ENCODE measurements around the gene TMUB2. TPM values are rescaled to one million over a fixed set of nuclear protein-coding genes. Genes with fewer than 3 reads are reported as not detected.

Gene TMUB2
- total and polyA plus RNA-seq, 9 of the 15 experiments (the other 6 are each of a cell fraction or from before 2014, with no cell fraction given), result 4.1 to 29.8 (median 16.3) TPM

GRCh38 chr17:44221084-44221861 lies 34.5 kb downstream of the TMUB2 start:
- peak; percentile 66 for ATAC-seq
- TF ChIP-seq, protein P1, sequence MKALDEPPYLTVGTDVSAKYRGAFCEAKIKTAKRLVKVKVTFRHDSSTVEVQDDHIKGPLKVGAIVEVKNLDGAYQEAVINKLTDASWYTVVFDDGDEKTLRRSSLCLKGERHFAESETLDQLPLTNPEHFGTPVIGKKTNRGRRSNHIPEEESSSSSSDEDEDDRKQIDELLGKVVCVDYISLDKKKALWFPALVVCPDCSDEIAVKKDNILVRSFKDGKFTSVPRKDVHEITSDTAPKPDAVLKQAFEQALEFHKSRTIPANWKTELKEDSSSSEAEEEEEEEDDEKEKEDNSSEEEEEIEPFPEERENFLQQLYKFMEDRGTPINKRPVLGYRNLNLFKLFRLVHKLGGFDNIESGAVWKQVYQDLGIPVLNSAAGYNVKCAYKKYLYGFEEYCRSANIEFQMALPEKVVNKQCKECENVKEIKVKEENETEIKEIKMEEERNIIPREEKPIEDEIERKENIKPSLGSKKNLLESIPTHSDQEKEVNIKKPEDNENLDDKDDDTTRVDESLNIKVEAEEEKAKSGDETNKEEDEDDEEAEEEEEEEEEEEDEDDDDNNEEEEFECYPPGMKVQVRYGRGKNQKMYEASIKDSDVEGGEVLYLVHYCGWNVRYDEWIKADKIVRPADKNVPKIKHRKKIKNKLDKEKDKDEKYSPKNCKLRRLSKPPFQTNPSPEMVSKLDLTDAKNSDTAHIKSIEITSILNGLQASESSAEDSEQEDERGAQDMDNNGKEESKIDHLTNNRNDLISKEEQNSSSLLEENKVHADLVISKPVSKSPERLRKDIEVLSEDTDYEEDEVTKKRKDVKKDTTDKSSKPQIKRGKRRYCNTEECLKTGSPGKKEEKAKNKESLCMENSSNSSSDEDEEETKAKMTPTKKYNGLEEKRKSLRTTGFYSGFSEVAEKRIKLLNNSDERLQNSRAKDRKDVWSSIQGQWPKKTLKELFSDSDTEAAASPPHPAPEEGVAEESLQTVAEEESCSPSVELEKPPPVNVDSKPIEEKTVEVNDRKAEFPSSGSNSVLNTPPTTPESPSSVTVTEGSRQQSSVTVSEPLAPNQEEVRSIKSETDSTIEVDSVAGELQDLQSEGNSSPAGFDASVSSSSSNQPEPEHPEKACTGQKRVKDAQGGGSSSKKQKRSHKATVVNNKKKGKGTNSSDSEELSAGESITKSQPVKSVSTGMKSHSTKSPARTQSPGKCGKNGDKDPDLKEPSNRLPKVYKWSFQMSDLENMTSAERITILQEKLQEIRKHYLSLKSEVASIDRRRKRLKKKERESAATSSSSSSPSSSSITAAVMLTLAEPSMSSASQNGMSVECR (CRISPR knock-in tag; IDR thresholded peaks at IDR 0.05), result no peak
- TF ChIP-seq CUX1 (CRISPR knock-in tag; IDR thresholded peaks at IDR 0.05) (no peak), ZC3H11A (IDR thresholded peaks at IDR 0.05; ENCODE audit: low read depth, low read length) (no peak), KAT2B (IDR thresholded peaks at IDR 0.05; ENCODE audit: low read depth, low read length) (no peak), ZNF695 (CRISPR knock-in tag; IDR thresholded peaks at IDR 0.05) (no peak), ZNF41 (CRISPR knock-in tag; conservative IDR thresholded peaks at IDR 0.05) (no peak), CBFA2T3 (IDR thresholded peaks at IDR 0.05) (no peak), MBD2 (IDR thresholded peaks at IDR 0.05; ENCODE audit: borderline replicate concordance, low read depth) (peak; percentile 38; the same call in 1 of the 2 replicates), CHCHD3 (CRISPR knock-in tag; IDR thresholded peaks at IDR 0.05) (no peak), ZNF644 (tag; IDR thresholded peaks at IDR 0.05; ENCODE audit: low read depth) (no peak)
- TF ChIP-seq, protein P2, sequence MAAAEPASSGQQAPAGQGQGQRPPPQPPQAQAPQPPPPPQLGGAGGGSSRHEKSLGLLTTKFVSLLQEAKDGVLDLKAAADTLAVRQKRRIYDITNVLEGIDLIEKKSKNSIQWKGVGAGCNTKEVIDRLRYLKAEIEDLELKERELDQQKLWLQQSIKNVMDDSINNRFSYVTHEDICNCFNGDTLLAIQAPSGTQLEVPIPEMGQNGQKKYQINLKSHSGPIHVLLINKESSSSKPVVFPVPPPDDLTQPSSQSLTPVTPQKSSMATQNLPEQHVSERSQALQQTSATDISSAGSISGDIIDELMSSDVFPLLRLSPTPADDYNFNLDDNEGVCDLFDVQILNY (CRISPR knock-in tag; IDR thresholded peaks at IDR 0.05), result no peak

More at GRCh38 chr17:44221084-44221861, 34.5 kb downstream of the TMUB2 start:
- in situ Hi-C loops (cut with MboI), result no loop called here
- Histone ChIP-seq H3K27me3 (ENCODE audit: control insufficient read depth in 2 of 2, insufficient read depth in 2 of 2, low read length in 2 of 2) (no peaks in the 10 kb centered on the region), H3K4me3 (peak overlapping the region; percentile 83), H3K9ac (ENCODE audit: insufficient read depth in 1 of 2, low read depth in 2 of 2, low read length in 2 of 2) (peak overlapping the region; percentile 47 to 97), H3K4me1 (replicated peaks in 1 of 2; ENCODE audit: control insufficient read depth in 2 of 2, insufficient read depth in 2 of 2, low read length in 2 of 2) (peaks cover 16 to 35% of the 10 kb centered on the region in 2 experiments), H3K9me1 (ENCODE audit: control insufficient read depth, insufficient read depth, low read length) (no peaks in the 10 kb centered on the region), H3K4me2 (ENCODE audit: insufficient read depth, low read length) (peak overlapping the region; percentile 78), H2AFZ (ENCODE audit: low read depth, low read length) (peak overlapping the region; percentile 88), H3K36me3 (ENCODE audit: control insufficient read depth, insufficient read depth, low read length) (peaks cover 17% of the 10 kb centered on the region), H3K27ac (ENCODE audit: extremely low read depth, low read depth, low read length) (peak overlapping the region; percentile 68), H3K9me3 (replicated peaks; ENCODE audit: control insufficient read depth, insufficient read depth, low read depth, low read length) (no peaks in the 10 kb centered on the region), H4K20me1 (replicated peaks; ENCODE audit: control insufficient read depth, insufficient read depth, low read length) (no peaks in the 10 kb centered on the region), H3K79me2 (ENCODE audit: control insufficient read depth, insufficient read depth, low read length) (peaks cover 40% of the 10 kb centered on the region)
- DNase-seq (ENCODE audit: extremely low read depth in 1 of 4, low spot score in 3 of 4) (peak; percentile 67 to 85 (median 75)), FAIRE-seq (peak; percentile 58)
- 4% methylated on average over 39 of the region's 54 CpGs for WGBS (ENCODE audit: insufficient coverage, low coverage, missing lambda C conversion rate)
- BruUV-seq (replicated peaks), result no TSS peak
- ChIA-PET POLR2A (interaction anchor here (0.8 to 2.8 kb wide), 6 partner anchors 9 to 45 kb away, joined by 3 to 16 read pairs (median 5); no protein-coding TSS in a partner anchor), CTCF (ENCODE audit: low intra/inter-chr PET ratio) (no interaction called here)
- intact Hi-C loops (cut with micrococcal nuclease), result loop anchor here (2.0 kb wide), 1 partner anchor 26 kb away; no protein-coding TSS in a partner anchor

All from K562 (cell line).